HG02943 (cell line): ENCODE measurements around the gene ZNF622.
"Not testable (repeated sequence)": the region's sequence is repeated elsewhere in the genome, so short reads cannot be mapped to it uniquely, and the experiment has no call there.

Experiments used
- ATAC-seq: cut with Tn5 transposase; IDR thresholded peaks from one replicate; pipeline ENCODE4 v1.9.1; 2021; ENCODE audit warnings: mild to moderate bottlenecking, low read depth, moderate library complexity; ENCODE audit not compliant: unreplicated experiment

ZNF622 gene

GRCh38 chr5:16480821-16481538 lies 15.4 kb upstream of the ZNF622 start:
- ATAC-seq, result no peak

- ATAC-seq, result no peak
Observed at GRCh38 chr5:16480144-16480543, 14.5 kb upstream of the ZNF622 start.

GRCh38 chr5:16477541-16477940 lies 11.9 kb upstream of the ZNF622 start:
- ATAC-seq, result no peak

- not testable (repeated sequence) for ATAC-seq
Observed at GRCh38 chr5:16476417-16476816, 10.8 kb upstream of the ZNF622 start.

- no peak for ATAC-seq
Observed at GRCh38 chr5:16471387-16471786, 5.8 kb upstream of the ZNF622 start.

- peak; percentile 46 for ATAC-seq
Observed at GRCh38 chr5:16467363-16468219, 2.0 kb upstream of the ZNF622 start.

- ATAC-seq, result no peak
Observed at GRCh38 chr5:16464664-16465543, 696 bp downstream of the ZNF622 start.

GRCh38 chr5:16464231-16464630 lies 1.4 kb downstream of the ZNF622 start:
- no peak for ATAC-seq

GRCh38 chr5:16461782-16462181 lies 3.8 kb downstream of the ZNF622 start:
- ATAC-seq, result no peak

GRCh38 chr5:16461026-16461425 lies 4.6 kb downstream of the ZNF622 start:
- no peak for ATAC-seq

GRCh38 chr5:16459451-16459850 lies 6.1 kb downstream of the ZNF622 start:
- no peak for ATAC-seq

GRCh38 chr5:16457853-16458252 lies 7.7 kb downstream of the ZNF622 start:
- ATAC-seq, result no peak

GRCh38 chr5:16457451-16457850 lies 8.1 kb downstream of the ZNF622 start:
- ATAC-seq, result no peak

- ATAC-seq, result peak; percentile 59
Observed at GRCh38 chr5:16456103-16456832, 9.3 kb downstream of the ZNF622 start.

GRCh38 chr5:16455668-16456067 lies 9.9 kb downstream of the ZNF622 start:
- no peak for ATAC-seq

GRCh38 chr5:16454686-16455085 lies 10.9 kb downstream of the ZNF622 start:
- ATAC-seq, result no peak

- no peak for ATAC-seq
Observed at GRCh38 chr5:16453609-16454008, 12.0 kb downstream of the ZNF622 start.

GRCh38 chr5:16450163-16450562 lies 15.4 kb downstream of the ZNF622 start:
- no peak for ATAC-seq

- ATAC-seq, result no peak
Observed at GRCh38 chr5:16446993-16447392, 18.6 kb downstream of the ZNF622 start.

- no peak for ATAC-seq
Observed at GRCh38 chr5:16437977-16438376, 27.6 kb downstream of the ZNF622 start.
